GM18858 (cell line): ENCODE measurements around the gene ADCYAP1R1.

ENCODE experiments used
- ATAC-seq: cut with Tn5 transposase; IDR thresholded peaks from one replicate; pipeline ENCODE4 v1.9.1; 2021; ENCODE audit not compliant: unreplicated experiment

The ADCYAP1R1 gene

GRCh38 chr7:31082447-31082846 is 30.3 kb downstream of the ADCYAP1R1 start:
- ATAC-seq = no peak

GRCh38 chr7:31083210-31083786 is 31.2 kb downstream of the ADCYAP1R1 start:
- ATAC-seq = no peak

GRCh38 chr7:31084226-31084625 is 32.1 kb downstream of the ADCYAP1R1 start:
- no peak for ATAC-seq

- no peak for ATAC-seq
Observed at GRCh38 chr7:31087351-31087750, 35.2 kb downstream of the ADCYAP1R1 start.

GRCh38 chr7:31091924-31092434 is 39.9 kb downstream of the ADCYAP1R1 start:
- no peak for ATAC-seq

- ATAC-seq = no peak
Observed at GRCh38 chr7:31092606-31093005, 40.5 kb downstream of the ADCYAP1R1 start.

- ATAC-seq = no peak
Observed at GRCh38 chr7:31093282-31093681, 41.2 kb downstream of the ADCYAP1R1 start.

- no peak for ATAC-seq
Observed at GRCh38 chr7:31094271-31094670, 42.2 kb downstream of the ADCYAP1R1 start.

GRCh38 chr7:31095286-31096197 is 43.4 kb downstream of the ADCYAP1R1 start:
- ATAC-seq = no peak

GRCh38 chr7:31096198-31096876 is 44.2 kb downstream of the ADCYAP1R1 start:
- ATAC-seq = no peak

- no peak for ATAC-seq
Observed at GRCh38 chr7:31096877-31097258, 44.8 kb downstream of the ADCYAP1R1 start.

- no peak for ATAC-seq
Observed at GRCh38 chr7:31098642-31099360, 46.7 kb downstream of the ADCYAP1R1 start.

GRCh38 chr7:31099451-31100444 is 47.6 kb downstream of the ADCYAP1R1 start:
- no peak for ATAC-seq

GRCh38 chr7:31100445-31100844 is 48.3 kb downstream of the ADCYAP1R1 start:
- ATAC-seq = no peak

- no peak for ATAC-seq
Observed at GRCh38 chr7:31100871-31101270, 48.8 kb downstream of the ADCYAP1R1 start.

- no peak for ATAC-seq
Observed at GRCh38 chr7:31101544-31101943, 49.4 kb downstream of the ADCYAP1R1 start.

GRCh38 chr7:31102151-31102972 is 50.3 kb downstream of the ADCYAP1R1 start:
- no peak for ATAC-seq

- ATAC-seq = no peak
Observed at GRCh38 chr7:31102973-31103850, 51.1 kb downstream of the ADCYAP1R1 start.
